ENCODE measurements around the gene ATP5PD.

Gene ATP5PD

GRCh38 chr17:75061055-75061438, 14.3 kb upstream of the ATP5PD start:
- H3K4me1 ChIP-seq (ENCODE audit: control insufficient read depth, low read length), result no peaks in the 10 kb centered on the region
- no peak for TF ChIP-seq EZH2phosphoT487 (IDR thresholded peaks at IDR 0.05; ENCODE audit: borderline replicate concordance, low read length)
- TF ChIP-seq, protein P1, sequence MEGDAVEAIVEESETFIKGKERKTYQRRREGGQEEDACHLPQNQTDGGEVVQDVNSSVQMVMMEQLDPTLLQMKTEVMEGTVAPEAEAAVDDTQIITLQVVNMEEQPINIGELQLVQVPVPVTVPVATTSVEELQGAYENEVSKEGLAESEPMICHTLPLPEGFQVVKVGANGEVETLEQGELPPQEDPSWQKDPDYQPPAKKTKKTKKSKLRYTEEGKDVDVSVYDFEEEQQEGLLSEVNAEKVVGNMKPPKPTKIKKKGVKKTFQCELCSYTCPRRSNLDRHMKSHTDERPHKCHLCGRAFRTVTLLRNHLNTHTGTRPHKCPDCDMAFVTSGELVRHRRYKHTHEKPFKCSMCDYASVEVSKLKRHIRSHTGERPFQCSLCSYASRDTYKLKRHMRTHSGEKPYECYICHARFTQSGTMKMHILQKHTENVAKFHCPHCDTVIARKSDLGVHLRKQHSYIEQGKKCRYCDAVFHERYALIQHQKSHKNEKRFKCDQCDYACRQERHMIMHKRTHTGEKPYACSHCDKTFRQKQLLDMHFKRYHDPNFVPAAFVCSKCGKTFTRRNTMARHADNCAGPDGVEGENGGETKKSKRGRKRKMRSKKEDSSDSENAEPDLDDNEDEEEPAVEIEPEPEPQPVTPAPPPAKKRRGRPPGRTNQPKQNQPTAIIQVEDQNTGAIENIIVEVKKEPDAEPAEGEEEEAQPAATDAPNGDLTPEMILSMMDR (IDR thresholded peaks at IDR 0.05; ENCODE audit: low read depth, low read length, poor library complexity, severe bottlenecking), result no peak
- no peaks in the 10 kb centered on the region for H4K20me1 ChIP-seq (ENCODE audit: control insufficient read depth, insufficient read depth, low read depth, low read length)
- no peaks in the 10 kb centered on the region for H3K27me3 ChIP-seq (ENCODE audit: control insufficient read depth, low read length)
- H3F3A ChIP-seq (ENCODE audit: control insufficient read depth, insufficient read depth), result no peaks in the 10 kb centered on the region
- H3K4me2 ChIP-seq (ENCODE audit: low read length), result no peak overlapping the region
- no peak overlapping the region for H3K4me3 ChIP-seq (ENCODE audit: low read length)
- H3K9me2 ChIP-seq (replicated peaks; ENCODE audit: control insufficient read depth, low read length), result no peaks in the 10 kb centered on the region
- peaks cover 21% of the 10 kb centered on the region for H3K36me3 ChIP-seq (ENCODE audit: control insufficient read depth, low read length)
- no peaks in the 10 kb centered on the region for H3K9me3 ChIP-seq (ENCODE audit: control insufficient read depth, insufficient read depth, low read length)
- no peak overlapping the region for H3K27ac ChIP-seq (ENCODE audit: low read depth, low read length)
- H3K79me2 ChIP-seq (ENCODE audit: control insufficient read depth, low read length), result no peaks in the 10 kb centered on the region

DNA sequence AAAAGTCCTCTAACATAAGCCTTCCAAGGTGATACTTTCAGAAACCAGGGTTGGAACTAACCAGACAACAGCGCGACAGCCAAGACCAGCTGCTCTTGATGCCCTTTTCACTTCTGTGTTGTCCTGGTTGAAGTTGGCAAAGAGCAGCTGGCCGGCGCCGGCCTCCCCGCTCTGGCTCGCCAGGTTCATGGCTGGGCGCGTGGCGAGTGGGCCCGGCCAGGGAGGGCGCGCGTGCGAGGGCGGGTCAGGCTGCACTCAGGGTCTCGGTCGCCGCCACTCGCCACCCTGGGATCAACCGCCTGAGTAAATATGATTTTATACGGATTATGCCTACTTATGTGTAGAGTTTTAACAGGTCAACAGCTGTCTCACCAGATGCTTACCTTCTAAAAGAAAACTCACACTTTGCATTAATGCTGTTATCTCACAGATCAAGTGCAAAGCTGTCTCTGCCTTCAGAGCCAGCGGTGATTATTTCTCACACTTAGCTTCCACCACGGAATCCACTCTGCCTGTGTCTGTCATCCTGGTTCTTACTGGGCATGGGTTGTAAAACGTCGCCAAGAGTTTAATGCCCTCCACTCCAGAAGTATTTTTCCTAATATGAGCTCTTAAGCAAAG, 13.8 kb upstream of the ATP5PD start:
- H3F3A ChIP-seq (ENCODE audit: control insufficient read depth, insufficient read depth), result no peaks in the 10 kb centered on the region
- H3K9me2 ChIP-seq (replicated peaks; ENCODE audit: control insufficient read depth, low read length), result no peaks in the 10 kb centered on the region
- peaks cover 21% of the 10 kb centered on the region for H3K36me3 ChIP-seq (ENCODE audit: control insufficient read depth, low read length)
- TF ChIP-seq, protein P1 (IDR thresholded peaks at IDR 0.05; ENCODE audit: low read depth, low read length, poor library complexity, severe bottlenecking), result no peak
- TF ChIP-seq EZH2phosphoT487 (IDR thresholded peaks at IDR 0.05; ENCODE audit: borderline replicate concordance, low read length), result no peak
- H3K9me3 ChIP-seq (ENCODE audit: control insufficient read depth, insufficient read depth, low read length), result no peaks in the 10 kb centered on the region
- no peaks in the 10 kb centered on the region for H3K79me2 ChIP-seq (ENCODE audit: control insufficient read depth, low read length)
- no peaks in the 10 kb centered on the region for H3K4me1 ChIP-seq (ENCODE audit: control insufficient read depth, low read length)
- no peak overlapping the region for H3K27ac ChIP-seq (ENCODE audit: low read depth, low read length)
- H3K4me3 ChIP-seq (ENCODE audit: low read length), result no peak overlapping the region
- no peaks in the 10 kb centered on the region for H4K20me1 ChIP-seq (ENCODE audit: control insufficient read depth, insufficient read depth, low read depth, low read length)
- H3K4me2 ChIP-seq (ENCODE audit: low read length), result no peak overlapping the region
- H3K27me3 ChIP-seq (ENCODE audit: control insufficient read depth, low read length), result no peaks in the 10 kb centered on the region

- TF ChIP-seq EZH2phosphoT487 (IDR thresholded peaks at IDR 0.05; ENCODE audit: borderline replicate concordance, low read length), result no peak
- TF ChIP-seq, protein P1 (IDR thresholded peaks at IDR 0.05; ENCODE audit: low read depth, low read length, poor library complexity, severe bottlenecking), result no peak
Observed at GRCh38 chr17:75059369-75060345, 12.9 kb upstream of the ATP5PD start.

More at GRCh38 chr17:75059369-75060345, 12.9 kb upstream of the ATP5PD start:
- Histone ChIP-seq H3K9me3 (ENCODE audit: control insufficient read depth, insufficient read depth, low read length) (no peaks in the 10 kb centered on the region), H3K9me2 (replicated peaks; ENCODE audit: control insufficient read depth, low read length) (no peaks in the 10 kb centered on the region), H3K4me2 (ENCODE audit: low read length) (no peak overlapping the region), H3K36me3 (ENCODE audit: control insufficient read depth, low read length) (peaks cover 25% of the 10 kb centered on the region), H3K27me3 (ENCODE audit: control insufficient read depth, low read length) (no peaks in the 10 kb centered on the region), H3K27ac (ENCODE audit: low read depth, low read length) (no peak overlapping the region), H4K20me1 (ENCODE audit: control insufficient read depth, insufficient read depth, low read depth, low read length) (no peaks in the 10 kb centered on the region), H3K79me2 (ENCODE audit: control insufficient read depth, low read length) (no peaks in the 10 kb centered on the region), H3F3A (ENCODE audit: control insufficient read depth, insufficient read depth) (no peaks in the 10 kb centered on the region), H3K4me3 (ENCODE audit: low read length) (no peak overlapping the region), H3K4me1 (ENCODE audit: control insufficient read depth, low read length) (no peaks in the 10 kb centered on the region)

Measured in DOHH2 (cell line).